Heart left ventricle (tissue), 16 donors: ENCODE data around the gene EHBP1L1. TPM values are rescaled to one million over a fixed set of nuclear protein-coding genes. Genes with fewer than 3 reads are reported as not detected.

Experiments
- ATAC-seq, 4 donors: fragments of 200-7000 bp; cut with Tn5 transposase; one replicate each; pipeline ENCODE4 v1.9.1; 2020 to 2022; ENCODE audit warnings: moderate library complexity in 4 of 4, mild to moderate bottlenecking in 3 of 4, moderate number of reproducible peaks in 1 of 4
- DNase-seq, 5 donors: peaks; one replicate each; pipeline ENCODE4 v3.0.0-alpha.2; 2020
- H3K27ac ChIP-seq, 12 donors: fragments of 200-600 bp; sonication (generic) in 4 of 12; one replicate each; pipeline versions ENCODE4 v1.5.0 to v1.8.0; 2016 to 2022; ENCODE audit warnings: mild to moderate bottlenecking in 2 of 12
- H3K27me3 ChIP-seq, 9 donors: fragments of 200-600 bp; sonication (generic) in 2 of 9; one replicate each; pipeline versions ENCODE4 v1.5.1 to v1.8.0; 2016 to 2022; ENCODE audit warnings: mild to moderate bottlenecking in 3 of 9
- H3K36me3 ChIP-seq, 9 donors: fragments of 200-600 bp; sonication (generic) in 2 of 9; one replicate each; pipeline versions ENCODE4 v1.5.0 to v1.8.0; 2018 to 2022; ENCODE audit warnings: mild to moderate bottlenecking in 2 of 9
- H3K4me1 ChIP-seq, 12 donors: fragments of 200-600 bp; sonication (generic) in 4 of 12; one replicate each; pipeline versions ENCODE4 v1.5.0 to v1.8.0; 2016 to 2022; ENCODE audit warnings: mild to moderate bottlenecking in 3 of 12
- H3K4me3 ChIP-seq, 12 donors: fragments of 200-600 bp; sonication (generic) in 4 of 12; one replicate each; pipeline versions ENCODE4 v1.5.0 to v1.8.0; 2017 to 2022; ENCODE audit warnings: mild to moderate bottlenecking in 9 of 12, moderate library complexity in 4 of 12
- H3K9me3 ChIP-seq, 12 donors: fragments of 200-600 bp; sonication (generic) in 4 of 12; one replicate each; pipeline versions ENCODE4 v1.5.0 to v1.8.0; 2016 to 2022; ENCODE audit warnings: mild to moderate bottlenecking in 1 of 12
- POLR2A ChIP-seq, 2 donors: fragments of 450-650 bp; IDR thresholded peaks; one replicate each; pipeline ENCODE4 v1.6.1; 2017; ENCODE audit warnings: antibody characterized with exemption in 2 of 2, mild to moderate bottlenecking in 2 of 2, moderate library complexity in 2 of 2
- WGBS, 4 donors: extraction: QIAGEN DNeasy Blood & Tissue Kit in 2 of 4; methylation state at CpG; one replicate each; pipeline versions ENCODE4 v1.1.5 to v1.1.7; 2013 to 2018; 5-methylcytosine and 5-hydroxymethylcytosine counted together
- intact Hi-C, 10 donors: fragments of 100-400 bp; cut with DNase I; formaldehyde crosslinking; loops; one replicate each; pipeline versions ENCODE4 v1.11.1 to v1.14.2; 2022
- polyA plus RNA-seq, 2 donors: library from polyadenylated mRNA; stranded (reverse); fragments of 200-250 nt; gene quantifications; one replicate each; pipeline ENCODE4 v1.2.3, GENCODE V29; 2013
- total RNA-seq, 9 donors: library from RNA; depleted of rRNA in 2 of 9; stranded (reverse); fragments of >200 nt in 2 of 9; fragmentation: NEBNext Ultra II Directional in 3 of 9; extraction: Animal tissue kit (Norgen Biotek cat#: 25700) in 3 of 9; gene quantifications; one replicate each; pipeline versions ENCODE4 v1.1.0 to v1.2.4, GENCODE V29; 2016 to 2023
- TF ChIP-seq, protein P1 (sequence below), 12 donors: fragments of 200-600 bp; sonication (generic) in 4 of 12; IDR thresholded peaks; one replicate each; pipeline versions ENCODE4 v1.5.0 to v1.8.0; 2018 to 2022; ENCODE audit warnings: antibody characterized with exemption in 12 of 12, mild to moderate bottlenecking in 5 of 12
- donor health status: ischemic (EF 13 %, LVEDD 7.1; RV severe dilation, severe dysfunction).
- donor health status: healthy with polysubstance abuse.
- donor health status: DM: no; HTN: yes; CAD: no.
- donor health status: DM: no; HTN: no; CAD: no.
- donor health status: ischemic (EF 25% LVEDD 6.9; RV normal size, moderate dysfunction).
- donor health status: ischemic (EF 25% LVEDD 5.7; RV mildly dilated, moderate dysfunction).
- donor health status: healthy.
- donor health status: DM: yes; HTN: yes; CAD: no.
- donor health status: ischemic (EF 35%, LVEDD 5.7; RV mildly dilated, moderate dysfunction).
- donor health status: nonischemic (EF 11% LVEDD 7.7; RV severe dilation, severe dysfunction).
- donor health status: DM: yes; HTN: yes; CAD: no.
- donor health status: PGD.
- donor health status: ischemic (EF 29% LVEDD 5.4; RV normal size, mild dysfunction).
- donor health status: nonischemic (EF 23%, LVEDD 6.1; RV moderate dilation, normal function).

EHBP1L1 gene
- total and polyA plus RNA-seq, 11 donors = 37.4 to 144 (median 79.0) TPM

DNA sequence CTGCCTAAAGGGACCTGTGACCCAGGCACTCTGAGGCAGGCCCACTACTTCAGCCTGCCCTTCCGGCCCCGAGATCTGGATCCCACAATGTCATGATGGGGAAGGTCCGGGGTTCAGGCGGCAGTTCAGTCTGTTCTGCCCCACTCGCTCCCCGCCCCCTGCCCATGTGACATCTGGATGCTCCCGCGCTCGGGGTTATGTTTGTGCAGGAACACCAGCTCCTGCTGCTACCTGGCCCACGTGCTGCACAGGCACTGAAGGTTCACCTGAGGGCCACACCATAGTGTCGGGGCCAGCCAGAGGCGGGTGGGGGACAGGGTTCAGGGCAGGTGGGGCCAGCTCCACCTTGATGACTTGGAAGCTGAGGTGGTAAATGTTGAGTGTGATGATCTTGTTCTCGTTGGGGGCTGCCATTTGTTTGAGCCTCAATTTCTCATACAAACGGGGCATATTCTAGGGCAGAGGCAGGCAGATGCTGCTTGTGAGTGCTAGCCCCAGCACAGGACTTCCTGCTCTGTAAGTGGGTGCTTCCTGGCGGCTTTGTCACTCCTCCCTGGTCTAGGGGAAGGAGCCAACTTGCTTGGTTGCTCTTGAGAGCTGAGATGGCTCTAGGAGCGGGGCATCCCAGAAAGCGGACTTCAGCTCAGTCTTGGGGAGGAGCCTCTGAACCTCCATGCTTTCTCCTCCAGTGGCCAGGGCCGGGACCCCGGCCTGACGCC is 57.7 kb downstream of the EHBP1L1 start:
- ATAC-seq (no peak), DNase-seq (peak in 1 of 5 donors; percentile 51)
- peaks cover 0 to 28% (median 12%) of the 10 kb centered on the region in 12 donors for H3K4me1 ChIP-seq
- TF ChIP-seq, protein P1, sequence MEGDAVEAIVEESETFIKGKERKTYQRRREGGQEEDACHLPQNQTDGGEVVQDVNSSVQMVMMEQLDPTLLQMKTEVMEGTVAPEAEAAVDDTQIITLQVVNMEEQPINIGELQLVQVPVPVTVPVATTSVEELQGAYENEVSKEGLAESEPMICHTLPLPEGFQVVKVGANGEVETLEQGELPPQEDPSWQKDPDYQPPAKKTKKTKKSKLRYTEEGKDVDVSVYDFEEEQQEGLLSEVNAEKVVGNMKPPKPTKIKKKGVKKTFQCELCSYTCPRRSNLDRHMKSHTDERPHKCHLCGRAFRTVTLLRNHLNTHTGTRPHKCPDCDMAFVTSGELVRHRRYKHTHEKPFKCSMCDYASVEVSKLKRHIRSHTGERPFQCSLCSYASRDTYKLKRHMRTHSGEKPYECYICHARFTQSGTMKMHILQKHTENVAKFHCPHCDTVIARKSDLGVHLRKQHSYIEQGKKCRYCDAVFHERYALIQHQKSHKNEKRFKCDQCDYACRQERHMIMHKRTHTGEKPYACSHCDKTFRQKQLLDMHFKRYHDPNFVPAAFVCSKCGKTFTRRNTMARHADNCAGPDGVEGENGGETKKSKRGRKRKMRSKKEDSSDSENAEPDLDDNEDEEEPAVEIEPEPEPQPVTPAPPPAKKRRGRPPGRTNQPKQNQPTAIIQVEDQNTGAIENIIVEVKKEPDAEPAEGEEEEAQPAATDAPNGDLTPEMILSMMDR (IDR thresholded peaks at IDR 0.05) = no peak
- no peak for TF ChIP-seq POLR2A (IDR thresholded peaks at IDR 0.05)
- no peak overlapping the region for H3K27ac ChIP-seq
- intact Hi-C loops = loop anchor here in 3 of 10 donors (2.0 to 10.0 kb wide), 3 partner anchors 17 to 181 kb away; no protein-coding TSS in a partner anchor
- no peak overlapping the region for H3K4me3 ChIP-seq
- no peaks in the 10 kb centered on the region for H3K9me3 ChIP-seq
- 87 to 93% (median 88%) methylated on average over 12 to 20 of the region's 20 CpGs for WGBS, 4 donors
- no peaks in the 10 kb centered on the region for H3K27me3 ChIP-seq
- peaks cover 0 to 90% (median 75%) of the 10 kb centered on the region in 9 donors for H3K36me3 ChIP-seq

DNA sequence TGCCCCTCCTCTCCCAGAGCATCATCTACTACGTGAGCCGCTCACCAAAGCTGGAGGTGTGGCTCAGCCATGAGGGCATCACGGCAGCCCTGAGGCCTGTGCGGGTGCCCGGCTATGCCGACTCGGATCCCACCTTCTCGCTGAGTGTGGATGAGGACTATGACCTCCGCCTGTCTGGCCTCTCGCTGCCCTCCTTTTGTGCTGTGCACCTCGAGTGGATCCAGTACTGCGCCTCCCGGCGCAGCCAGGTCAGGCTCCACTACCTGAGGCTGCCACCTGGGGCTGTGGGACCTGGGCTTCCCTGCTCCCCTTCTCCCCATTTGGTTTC is 58.2 kb downstream of the EHBP1L1 start:
- DNase-seq (peak in 1 of 5 donors; percentile 53), ATAC-seq (no peak)
- Histone ChIP-seq H3K36me3 (peaks cover 0 to 84% (median 70%) of the 10 kb centered on the region in 9 donors), H3K9me3 (no peaks in the 10 kb centered on the region), H3K27me3 (no peaks in the 10 kb centered on the region), H3K4me1 (peaks cover 0 to 33% (median 15%) of the 10 kb centered on the region in 12 donors), H3K27ac (no peak overlapping the region), H3K4me3 (no peak overlapping the region)
- 91 to 93% (median 93%) methylated on average over 14 of the region's 14 CpGs for WGBS, 4 donors
- no peak for TF ChIP-seq POLR2A (IDR thresholded peaks at IDR 0.05)
- TF ChIP-seq, protein P1 (IDR thresholded peaks at IDR 0.05) = no peak
- intact Hi-C loops = loop anchor here in 3 of 10 donors (2.0 to 10.0 kb wide), 3 partner anchors 17 to 181 kb away; no protein-coding TSS in a partner anchor

DNA sequence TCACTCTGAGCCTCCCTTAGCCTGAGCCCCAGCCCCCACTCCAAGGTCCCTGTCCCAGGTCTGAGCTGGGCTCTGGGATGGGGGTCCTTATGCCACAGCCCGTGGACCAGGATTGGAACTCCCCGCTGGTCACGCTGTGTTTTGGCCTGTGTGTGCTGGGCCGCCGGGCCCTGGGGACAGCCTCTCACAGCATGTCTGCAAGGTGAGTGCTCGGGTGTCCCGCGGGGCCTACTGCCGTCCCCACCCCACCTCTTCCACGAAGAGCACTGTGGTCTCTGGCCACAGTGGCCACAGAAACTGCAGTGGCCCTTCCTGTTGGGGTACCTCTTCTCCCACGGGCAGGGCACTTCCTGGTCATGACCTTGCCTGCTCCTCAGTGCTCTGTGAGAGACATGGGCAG is 58.6 kb downstream of the EHBP1L1 start:
- no peak overlapping the region for H3K4me3 ChIP-seq
- ATAC-seq (no peak), DNase-seq (peak in 1 of 5 donors; percentile 55)
- intact Hi-C loops = loop anchor here in 3 of 10 donors (2.0 to 10.0 kb wide), 3 partner anchors 18 to 180 kb away; no protein-coding TSS in a partner anchor
- no peak overlapping the region for H3K27ac ChIP-seq
- H3K9me3 ChIP-seq = no peaks in the 10 kb centered on the region
- H3K27me3 ChIP-seq = no peaks in the 10 kb centered on the region
- 85 to 95% (median 93%) methylated on average over 10 to 11 of the region's 11 CpGs for WGBS, 4 donors
- TF ChIP-seq POLR2A (IDR thresholded peaks at IDR 0.05) = no peak
- TF ChIP-seq, protein P1 (IDR thresholded peaks at IDR 0.05) = no peak
- peaks cover 0 to 37% (median 19%) of the 10 kb centered on the region in 12 donors for H3K4me1 ChIP-seq
- peaks cover 0 to 81% (median 67%) of the 10 kb centered on the region in 9 donors for H3K36me3 ChIP-seq

DNA sequence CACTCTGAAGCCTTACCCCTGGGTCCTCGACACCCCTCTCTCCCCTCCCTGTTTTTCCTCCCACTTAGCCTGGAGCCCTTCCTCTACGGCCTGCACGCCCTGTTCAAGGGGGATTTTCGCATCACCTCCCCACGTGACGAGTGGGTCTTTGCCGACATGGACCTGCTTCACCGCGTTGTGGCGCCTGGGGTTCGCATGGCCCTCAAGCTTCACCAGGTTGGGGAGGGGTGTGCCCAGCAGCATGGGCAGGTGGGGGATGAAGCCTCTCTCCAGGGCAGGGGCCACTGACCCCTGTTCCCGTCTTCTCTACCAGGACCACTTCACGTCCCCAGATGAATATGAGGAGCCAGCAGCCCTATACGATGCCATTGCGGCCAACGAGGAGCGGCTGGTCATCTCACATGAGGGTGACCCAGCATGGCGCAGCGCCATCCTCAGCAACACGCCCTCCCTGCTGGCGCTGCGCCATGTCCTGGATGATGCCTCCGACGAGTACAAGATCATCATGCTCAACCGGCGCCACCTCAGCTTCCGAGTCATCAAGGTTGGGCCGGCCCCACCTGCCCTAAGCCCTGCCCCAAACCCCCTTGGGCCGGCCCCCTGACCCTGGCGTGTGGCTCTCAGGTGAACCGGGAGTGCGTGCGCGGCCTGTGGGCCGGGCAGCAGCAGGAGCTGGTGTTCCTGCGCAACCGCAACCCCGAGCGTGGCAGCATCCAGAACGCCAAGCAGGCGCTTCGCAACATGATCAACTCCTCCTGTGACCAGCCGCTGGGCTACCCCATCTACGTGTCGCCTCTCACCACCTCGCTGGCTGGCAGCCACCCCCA is 59.3 kb downstream of the EHBP1L1 start:
- intact Hi-C loops = loop anchor here in 3 of 10 donors (2.0 to 10.0 kb wide), 4 partner anchors 18 to 180 kb away; partner anchors contain the start of gene KAT5 (in 1 of the 3)
- Histone ChIP-seq H3K4me1 (peaks cover 0 to 41% (median 26%) of the 10 kb centered on the region in 12 donors), H3K9me3 (no peaks in the 10 kb centered on the region), H3K27ac (no peak overlapping the region), H3K4me3 (no peak overlapping the region), H3K36me3 (peaks cover 0 to 80% (median 60%) of the 10 kb centered on the region in 9 donors), H3K27me3 (no peaks in the 10 kb centered on the region)
- DNase-seq = peak in 1 of 5 donors; percentile 65
- no peak for ATAC-seq
- WGBS, 4 donors = 94 to 95% (median 94%) methylated on average over 41 to 46 of the region's 46 CpGs
- TF ChIP-seq, protein P1 (IDR thresholded peaks at IDR 0.05) = no peak
- no peak for TF ChIP-seq POLR2A (IDR thresholded peaks at IDR 0.05)
